ENCODE data around the gene CDKN2B.

Gene CDKN2B

GRCh38 chr9:22022396-22022795, 13.3 kb upstream of the CDKN2B start:
- DNase-seq (ENCODE audit: low spot score) = no peak
- Histone ChIP-seq H3K27ac (replicated peaks; ENCODE audit: low read length) (no peak overlapping the region), H3K4me1 (ENCODE audit: control insufficient read depth in 2 of 2, insufficient read depth in 1 of 2, low read depth in 1 of 2, low read length in 2 of 2) (no peaks in the 10 kb centered on the region), H3K79me1 (ENCODE audit: low read depth, low read length) (no peaks in the 10 kb centered on the region), H3K14ac (ENCODE audit: low read length) (no peak overlapping the region), H3K9ac (ENCODE audit: low read depth, low read length, poor library complexity) (no peak overlapping the region), H2BK120ac (ENCODE audit: low read depth, low read length) (no peak overlapping the region), H2AK5ac (ENCODE audit: low read depth, low read length) (no peak overlapping the region), H4K91ac (ENCODE audit: low read depth, low read length, poor library complexity) (no peak overlapping the region), H3K4ac (ENCODE audit: low read length) (no peak overlapping the region), H3K36me3 (replicated peaks in 1 of 2; ENCODE audit: control insufficient read depth in 2 of 2, insufficient read depth in 2 of 2, low read length in 2 of 2) (no peaks in the 10 kb centered on the region), H2BK15ac (ENCODE audit: low read length) (no peak overlapping the region), H3K9me3 (replicated peaks in 1 of 2; ENCODE audit: control insufficient read depth in 2 of 2, insufficient read depth in 1 of 2, low read depth in 1 of 2, low read length in 2 of 2) (peaks cover 0 to 3% of the 10 kb centered on the region in 2 donors), H2BK12ac (ENCODE audit: low read length) (no peak overlapping the region), H3K18ac (ENCODE audit: low read length) (no peak overlapping the region), H3K23ac (ENCODE audit: low read depth, low read length, poor library complexity) (no peak overlapping the region), H3K27me3 (ENCODE audit: control insufficient read depth in 3 of 3, insufficient read depth in 3 of 3, low read depth in 1 of 3, low read length in 3 of 3) (no peaks in the 10 kb centered on the region), H3K4me3 (ENCODE audit: low read length in 2 of 2) (no peak overlapping the region), H4K8ac (ENCODE audit: low read depth, low read length) (no peak overlapping the region), H2BK5ac (ENCODE audit: low read length) (no peak overlapping the region), H3K4me2 (ENCODE audit: insufficient read depth, low read length, poor library complexity, severe bottlenecking) (no peak overlapping the region), H2AFZ (ENCODE audit: low read length) (no peak overlapping the region)
- no CpG with 5 or more reads among the region's 3 CpGs for WGBS, 2 donors (ENCODE audit: extremely low coverage in 2 of 2, insufficient read length in 2 of 2, insufficient replicate concordance in 1 of 2)

DNA sequence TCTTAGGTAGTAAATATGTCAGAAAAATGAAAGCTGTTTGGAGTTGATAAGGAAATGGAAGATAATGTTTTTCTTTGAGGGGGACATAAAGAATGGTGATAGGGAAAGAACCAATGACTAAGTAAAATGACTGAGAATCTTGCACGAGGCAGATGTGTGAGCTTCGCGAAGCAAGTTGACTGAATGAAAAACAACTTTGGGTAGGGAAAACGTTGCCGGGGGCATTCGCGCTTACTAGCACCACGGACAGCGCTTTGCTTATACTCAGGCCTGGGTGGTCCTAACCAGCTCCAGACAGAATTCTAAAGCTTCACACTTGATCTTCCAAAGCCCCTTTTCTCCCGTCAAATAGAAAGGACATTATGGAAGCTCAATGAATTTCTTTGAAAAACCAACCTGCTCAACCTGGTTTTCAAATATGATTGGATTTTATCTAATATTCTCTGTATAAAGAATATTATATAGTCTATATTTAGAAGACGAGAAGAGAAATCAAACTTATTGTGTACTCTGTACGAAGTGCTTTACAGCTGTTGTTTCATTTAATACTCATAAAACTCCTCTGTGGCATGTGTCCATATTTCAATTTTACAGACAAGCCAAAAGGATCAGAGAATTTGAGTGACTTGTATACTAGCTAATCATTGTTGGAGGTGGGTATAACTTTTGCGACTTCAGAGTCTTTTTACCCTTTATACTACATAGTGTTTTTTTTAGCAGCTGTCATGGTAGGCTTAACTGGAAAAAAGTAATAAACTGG, 1.9 kb upstream of the CDKN2B start:
- no peak overlapping the region for H4K8ac ChIP-seq (ENCODE audit: low read depth, low read length)
- no peak overlapping the region for H3K4me3 ChIP-seq (ENCODE audit: low read length in 2 of 2)
- H3K4me2 ChIP-seq (ENCODE audit: insufficient read depth, low read length, poor library complexity, severe bottlenecking) = no peak overlapping the region
- no peak overlapping the region for H2AFZ ChIP-seq (ENCODE audit: low read length)
- no peaks in the 10 kb centered on the region for H3K9me3 ChIP-seq (replicated peaks in 1 of 2; ENCODE audit: control insufficient read depth in 2 of 2, insufficient read depth in 1 of 2, low read depth in 1 of 2, low read length in 2 of 2)
- no peak overlapping the region for H3K27ac ChIP-seq (replicated peaks; ENCODE audit: low read length)
- no peak overlapping the region for H2BK15ac ChIP-seq (ENCODE audit: low read length)
- no peak overlapping the region for H2BK12ac ChIP-seq (ENCODE audit: low read length)
- H4K91ac ChIP-seq (ENCODE audit: low read depth, low read length, poor library complexity) = no peak overlapping the region
- no peak overlapping the region for H3K9ac ChIP-seq (ENCODE audit: low read depth, low read length, poor library complexity)
- H2AK5ac ChIP-seq (ENCODE audit: low read depth, low read length) = no peak overlapping the region
- no peaks in the 10 kb centered on the region for H3K79me1 ChIP-seq (ENCODE audit: low read depth, low read length)
- no peak overlapping the region for H2BK120ac ChIP-seq (ENCODE audit: low read depth, low read length)
- DNase-seq (ENCODE audit: low spot score) = no peak
- no peak overlapping the region for H2BK5ac ChIP-seq (ENCODE audit: low read length)
- no peak overlapping the region for H3K23ac ChIP-seq (ENCODE audit: low read depth, low read length, poor library complexity)
- H3K14ac ChIP-seq (ENCODE audit: low read length) = no peak overlapping the region
- WGBS, 2 donors (ENCODE audit: extremely low coverage in 2 of 2, insufficient read length in 2 of 2, insufficient replicate concordance in 1 of 2) = no CpG with 5 or more reads among the region's 13 CpGs
- H3K4ac ChIP-seq (ENCODE audit: low read length) = no peak overlapping the region
- H3K27me3 ChIP-seq (ENCODE audit: control insufficient read depth in 3 of 3, insufficient read depth in 3 of 3, low read depth in 1 of 3, low read length in 3 of 3) = peaks cover 2 to 22% (median 8%) of the 10 kb centered on the region in 3 experiments
- H3K4me1 ChIP-seq (ENCODE audit: control insufficient read depth in 2 of 2, insufficient read depth in 1 of 2, low read depth in 1 of 2, low read length in 2 of 2) = no peaks in the 10 kb centered on the region
- no peak overlapping the region for H3K18ac ChIP-seq (ENCODE audit: low read length)
- no peaks in the 10 kb centered on the region for H3K36me3 ChIP-seq (replicated peaks in 1 of 2; ENCODE audit: control insufficient read depth in 2 of 2, insufficient read depth in 2 of 2, low read length in 2 of 2)

DNA sequence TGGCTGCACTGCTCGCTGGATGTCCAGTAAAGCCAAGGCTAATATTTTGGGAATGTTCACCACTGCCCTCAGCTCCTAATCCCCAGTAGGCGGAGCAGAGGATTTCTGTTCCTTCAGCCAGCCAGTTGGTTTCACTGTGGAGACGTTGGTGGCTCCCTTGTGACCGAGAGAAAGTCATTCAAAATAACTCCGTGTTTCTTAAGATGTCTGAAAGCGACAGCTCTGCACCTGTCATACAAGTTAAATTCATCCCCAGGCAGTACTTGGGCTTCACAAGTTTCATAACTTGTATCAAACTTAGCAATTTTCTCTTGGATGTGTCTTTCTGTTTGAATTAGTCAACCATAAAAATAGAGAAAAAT, 382 bp upstream of the CDKN2B start:
- Histone ChIP-seq H3K4ac (ENCODE audit: low read length) (no peak overlapping the region), H4K91ac (ENCODE audit: low read depth, low read length, poor library complexity) (no peak overlapping the region), H3K36me3 (replicated peaks in 1 of 2; ENCODE audit: control insufficient read depth in 2 of 2, insufficient read depth in 2 of 2, low read length in 2 of 2) (no peaks in the 10 kb centered on the region), H3K14ac (ENCODE audit: low read length) (no peak overlapping the region), H2BK15ac (ENCODE audit: low read length) (no peak overlapping the region), H2AFZ (ENCODE audit: low read length) (peak overlapping the region; percentile 98), H3K4me3 (ENCODE audit: low read length in 2 of 2) (peak overlapping the region; percentile 47 to 65), H3K9me3 (replicated peaks in 1 of 2; ENCODE audit: control insufficient read depth in 2 of 2, insufficient read depth in 1 of 2, low read depth in 1 of 2, low read length in 2 of 2) (no peaks in the 10 kb centered on the region), H4K8ac (ENCODE audit: low read depth, low read length) (no peak overlapping the region), H3K18ac (ENCODE audit: low read length) (no peak overlapping the region), H3K9ac (ENCODE audit: low read depth, low read length, poor library complexity) (no peak overlapping the region), H3K79me1 (ENCODE audit: low read depth, low read length) (no peaks in the 10 kb centered on the region), H3K27me3 (ENCODE audit: control insufficient read depth in 3 of 3, insufficient read depth in 3 of 3, low read depth in 1 of 3, low read length in 3 of 3) (peaks cover 5 to 37% (median 22%) of the 10 kb centered on the region in 3 experiments), H3K23ac (ENCODE audit: low read depth, low read length, poor library complexity) (no peak overlapping the region), H2BK5ac (ENCODE audit: low read length) (no peak overlapping the region), H3K4me2 (ENCODE audit: insufficient read depth, low read length, poor library complexity, severe bottlenecking) (peak overlapping the region; percentile 99), H3K4me1 (ENCODE audit: control insufficient read depth in 2 of 2, insufficient read depth in 1 of 2, low read depth in 1 of 2, low read length in 2 of 2) (peaks cover 0 to 3% of the 10 kb centered on the region in 2 donors), H2AK5ac (ENCODE audit: low read depth, low read length) (no peak overlapping the region), H2BK120ac (ENCODE audit: low read depth, low read length) (no peak overlapping the region), H3K27ac (replicated peaks; ENCODE audit: low read length) (no peak overlapping the region), H2BK12ac (ENCODE audit: low read length) (no peak overlapping the region)
- no peak for DNase-seq (ENCODE audit: low spot score)
- no CpG with 5 or more reads among the region's 6 CpGs for WGBS, 2 donors (ENCODE audit: extremely low coverage in 2 of 2, insufficient read length in 2 of 2, insufficient replicate concordance in 1 of 2)

GRCh38 chr9:22008384-22008716, 755 bp downstream of the CDKN2B start:
- Histone ChIP-seq H3K27me3 (ENCODE audit: control insufficient read depth in 3 of 3, insufficient read depth in 3 of 3, low read depth in 1 of 3, low read length in 3 of 3) (peaks cover 5 to 49% (median 24%) of the 10 kb centered on the region in 3 experiments), H3K36me3 (replicated peaks in 1 of 2; ENCODE audit: control insufficient read depth in 2 of 2, insufficient read depth in 2 of 2, low read length in 2 of 2) (no peaks in the 10 kb centered on the region), H4K91ac (ENCODE audit: low read depth, low read length, poor library complexity) (no peak overlapping the region), H2BK5ac (ENCODE audit: low read length) (no peak overlapping the region), H3K14ac (ENCODE audit: low read length) (no peak overlapping the region), H3K4me3 (ENCODE audit: low read length in 2 of 2) (peak overlapping the region; percentile 47 to 86), H3K27ac (replicated peaks; ENCODE audit: low read length) (no peak overlapping the region), H2AK5ac (ENCODE audit: low read depth, low read length) (no peak overlapping the region), H3K9ac (ENCODE audit: low read depth, low read length, poor library complexity) (no peak overlapping the region), H3K4me1 (ENCODE audit: control insufficient read depth in 2 of 2, insufficient read depth in 1 of 2, low read depth in 1 of 2, low read length in 2 of 2) (peaks cover 0 to 3% of the 10 kb centered on the region in 2 donors), H2AFZ (ENCODE audit: low read length) (peak overlapping the region; percentile 98), H2BK120ac (ENCODE audit: low read depth, low read length) (no peak overlapping the region), H2BK12ac (ENCODE audit: low read length) (no peak overlapping the region), H3K23ac (ENCODE audit: low read depth, low read length, poor library complexity) (no peak overlapping the region), H3K18ac (ENCODE audit: low read length) (no peak overlapping the region), H2BK15ac (ENCODE audit: low read length) (no peak overlapping the region), H3K4ac (ENCODE audit: low read length) (no peak overlapping the region), H3K4me2 (ENCODE audit: insufficient read depth, low read length, poor library complexity, severe bottlenecking) (peak overlapping the region; percentile 99), H3K9me3 (replicated peaks in 1 of 2; ENCODE audit: control insufficient read depth in 2 of 2, insufficient read depth in 1 of 2, low read depth in 1 of 2, low read length in 2 of 2) (no peaks in the 10 kb centered on the region), H3K79me1 (ENCODE audit: low read depth, low read length) (no peaks in the 10 kb centered on the region), H4K8ac (ENCODE audit: low read depth, low read length) (no peak overlapping the region)
- WGBS, 2 donors (ENCODE audit: extremely low coverage in 2 of 2, insufficient read length in 2 of 2, insufficient replicate concordance in 1 of 2) = no CpG with 5 or more reads among the region's 8 CpGs
- DNase-seq (ENCODE audit: low spot score) = no peak

Measured in neuronal stem cell (in vitro differentiated cells).